COLO668 (cell line): Measurements from ENCODE around the gene CALHM3.

Source experiments
- DNase-seq: peaks from one replicate; lab custom pipeline; 2025; ENCODE audit not compliant: unreplicated experiment; lab: John Stamatoyannopoulos, UW

CALHM3 gene

GRCh38 chr10:103475437-103475836, 3.6 kb downstream of the CALHM3 start:
- DNase-seq, result no peak

DNA sequence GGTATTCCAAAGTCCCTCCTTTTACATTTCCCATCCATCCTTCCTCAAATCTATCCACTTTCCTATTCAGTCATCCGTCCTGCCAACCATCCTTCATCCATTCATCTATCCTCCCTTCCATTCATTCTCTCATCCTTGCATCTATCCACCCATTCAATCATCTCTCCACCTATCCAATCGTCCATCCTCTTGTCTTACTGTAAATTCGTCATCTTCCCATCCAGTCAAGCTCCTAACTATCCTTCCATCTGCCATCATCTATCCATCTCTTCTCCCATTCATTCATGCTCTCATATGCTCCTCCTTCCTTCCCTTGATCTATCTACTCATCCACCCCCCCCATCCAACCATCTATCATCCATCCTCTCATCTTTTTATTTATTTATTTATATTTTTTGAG, 5.0 kb downstream of the CALHM3 start:
- no peak for DNase-seq

DNA sequence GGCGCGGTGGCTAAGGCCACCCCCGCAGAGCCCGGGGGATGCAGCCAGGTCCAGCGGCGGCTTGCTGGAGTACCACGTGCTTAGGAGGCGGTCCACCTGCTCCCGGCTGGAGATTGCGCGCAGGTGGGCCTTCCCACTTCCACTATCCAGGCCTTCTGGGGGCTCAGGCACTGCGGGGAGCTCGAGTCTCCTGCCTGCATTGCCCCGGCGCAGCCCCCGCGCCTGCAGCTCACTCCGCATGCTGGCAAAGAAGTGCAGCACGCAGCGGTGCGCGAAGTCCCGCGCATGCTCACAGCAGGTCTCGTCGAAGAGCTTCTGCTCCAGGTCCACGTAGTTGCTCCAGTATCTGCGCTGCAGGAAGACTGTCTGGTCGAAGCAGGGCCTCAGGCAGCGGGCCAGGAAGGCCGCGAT, 5.8 kb downstream of the CALHM3 start:
- DNase-seq, result no peak

GRCh38 chr10:103472005-103472404, 7.0 kb downstream of the CALHM3 start:
- no peak for DNase-seq

GRCh38 chr10:103470761-103471653, 8.0 kb downstream of the CALHM3 start:
- DNase-seq, result no peak

DNA sequence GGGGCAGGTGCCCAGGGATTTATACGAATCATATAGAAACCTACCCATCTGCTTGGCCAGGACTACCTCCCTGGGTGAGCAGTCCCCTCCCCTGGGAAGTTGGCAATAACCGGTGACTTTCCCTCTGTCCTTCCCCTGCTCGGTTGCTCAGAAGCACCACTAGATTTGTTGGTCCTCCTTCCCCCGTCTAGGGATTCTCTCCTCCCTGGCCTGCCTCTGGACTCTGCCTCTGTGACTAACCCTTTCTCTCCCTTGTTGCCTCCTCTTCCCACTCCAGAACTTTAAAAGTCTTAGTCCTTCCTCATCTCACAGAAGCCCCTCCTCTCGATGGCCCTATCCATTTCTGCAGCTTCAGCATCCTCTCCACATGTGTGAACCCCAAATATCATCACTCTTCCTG, 9.8 kb downstream of the CALHM3 start:
- DNase-seq, result no peak

DNA sequence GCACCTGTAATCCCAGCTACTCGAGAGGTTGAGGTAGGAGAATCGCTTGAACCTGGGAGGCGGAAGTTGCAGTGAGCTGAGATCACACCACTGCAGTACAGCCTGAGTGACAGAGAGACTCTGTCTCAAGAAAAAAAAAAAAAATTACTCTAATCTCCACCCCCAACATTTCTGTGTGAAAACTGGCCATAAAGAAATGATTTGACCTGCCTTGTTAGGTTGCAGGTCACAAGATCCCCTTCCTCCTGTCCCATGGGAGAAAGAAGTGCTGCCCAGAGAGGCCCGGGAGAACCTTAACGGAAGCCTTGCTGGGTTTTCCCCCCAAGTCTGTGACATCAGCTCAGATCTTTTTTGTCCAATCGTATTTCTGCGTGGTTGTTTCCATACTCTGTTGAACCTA, 11.6 kb downstream of the CALHM3 start:
- DNase-seq, result no peak

GRCh38 chr10:103466734-103467133, 12.3 kb downstream of the CALHM3 start:
- DNase-seq, result no peak

DNA sequence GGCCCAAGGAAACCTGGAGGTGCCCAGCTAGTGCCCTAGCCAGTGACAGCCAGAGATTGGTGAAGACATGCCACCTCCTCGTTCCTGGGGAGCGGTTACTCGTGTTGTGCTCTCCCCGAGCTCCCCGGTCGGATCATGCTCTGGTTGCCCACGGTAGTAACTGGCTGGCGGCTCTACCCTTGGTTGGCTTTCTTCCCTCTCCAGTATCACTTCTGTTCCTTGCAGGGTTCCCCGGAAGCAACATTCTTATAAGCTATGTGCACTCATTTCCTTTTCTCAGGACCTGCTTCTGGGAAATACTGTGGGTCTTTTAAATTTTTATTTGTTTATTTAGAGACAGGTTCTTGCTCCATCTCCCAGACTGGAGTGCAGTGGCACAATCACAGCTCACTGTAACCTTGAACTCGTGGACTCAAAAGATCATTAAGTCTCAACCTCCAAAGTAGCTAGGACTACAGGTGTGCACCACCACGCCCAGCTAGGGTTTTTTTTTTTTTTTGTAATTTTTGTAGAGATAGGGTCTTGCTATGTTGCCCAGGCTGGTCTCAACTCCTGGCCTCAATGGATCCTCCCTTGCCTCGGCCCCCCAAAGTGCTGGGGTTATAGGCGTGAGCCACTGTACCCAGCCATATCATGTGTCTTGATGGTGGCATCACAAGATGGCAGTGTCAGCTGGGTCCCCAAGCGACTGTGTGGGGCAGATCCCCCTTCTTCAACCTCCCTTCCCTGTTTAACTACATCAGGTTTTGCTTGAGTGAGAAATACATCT, 13.4 kb downstream of the CALHM3 start:
- DNase-seq, result no peak

DNA sequence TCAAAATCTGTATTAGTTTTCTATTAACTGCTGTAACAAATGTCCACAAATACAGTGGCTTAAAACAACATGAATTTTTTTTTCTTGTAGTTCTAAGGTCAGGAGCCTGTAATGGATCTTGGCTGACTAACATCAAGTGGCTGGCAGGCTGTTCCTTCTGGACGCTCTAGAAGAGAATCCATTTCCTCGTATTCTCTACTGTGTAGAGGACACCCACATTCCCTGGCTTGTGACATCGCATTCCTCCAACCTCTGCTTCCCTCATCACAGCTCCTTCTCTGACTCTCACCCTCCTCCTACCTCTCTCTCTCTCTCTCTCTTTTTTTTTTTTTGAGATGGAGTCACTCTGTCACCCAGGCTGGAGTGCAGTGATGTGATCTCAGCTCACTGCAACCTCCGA, 15.5 kb downstream of the CALHM3 start:
- DNase-seq, result no peak

- no peak for DNase-seq
These were observed 19.4 kb downstream of the CALHM3 start for GRCh38 chr10:103459615-103460014.

DNA sequence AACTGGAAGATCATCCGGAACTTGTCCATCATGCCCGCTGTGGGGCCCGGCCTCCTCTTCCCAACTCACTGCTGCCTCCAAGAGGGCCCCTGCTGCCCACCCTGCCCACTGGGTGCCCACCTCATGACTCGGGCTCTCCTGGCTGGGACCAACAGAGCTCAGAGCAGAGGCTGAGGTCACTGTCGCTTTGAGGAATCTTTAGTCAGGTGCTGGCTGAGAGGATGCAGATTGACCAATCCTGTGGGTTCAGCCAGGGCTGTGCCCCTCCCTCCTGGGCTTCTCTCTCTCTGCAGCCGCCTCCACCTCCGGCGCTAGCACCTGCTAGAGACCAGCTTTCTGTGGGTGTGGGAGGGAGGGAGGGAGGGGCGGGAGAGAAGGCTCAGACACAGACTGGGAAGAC, 20.3 kb downstream of the CALHM3 start, which contains the start of gene CALHM1:
Gene CALHM1 (minus strand): TSS at position 181 of the 400 bp plus-strand sequence. CDS start 149 bp downstream, at position 32.
- peak; percentile 52 for DNase-seq

DNA sequence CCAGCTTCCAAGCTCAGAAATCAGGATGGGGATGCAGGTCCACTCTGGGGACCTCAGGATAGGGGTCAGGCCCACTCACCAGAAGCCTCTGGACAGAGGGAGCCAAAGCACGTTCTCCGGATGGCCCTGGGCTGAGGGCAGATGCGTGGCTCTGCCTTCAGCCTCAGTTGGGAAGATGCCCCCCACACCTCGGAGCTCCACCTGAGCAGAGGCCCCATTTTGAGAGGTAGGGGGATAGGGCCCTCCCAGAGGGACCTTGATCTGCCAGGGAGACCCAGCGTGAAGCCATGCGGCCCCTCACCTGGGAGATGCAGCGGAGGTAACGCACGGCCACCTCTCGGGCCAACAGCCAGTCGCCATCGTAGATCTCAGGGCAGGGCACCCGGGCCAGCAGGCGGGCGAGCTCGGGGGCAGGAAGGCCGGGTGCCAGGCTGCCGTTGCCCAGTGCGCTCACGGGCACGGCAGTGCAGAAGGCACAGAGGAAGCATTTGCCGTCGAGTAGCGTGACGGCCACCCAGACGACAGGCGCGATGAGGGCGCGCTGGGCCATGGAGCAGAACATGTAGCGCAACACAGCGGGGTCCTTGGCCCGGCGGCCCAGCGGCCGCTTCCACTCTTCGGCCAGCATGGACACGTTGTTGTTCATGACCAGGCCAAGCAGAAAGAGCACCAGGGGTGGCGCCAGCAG, 21.0 kb downstream of the CALHM3 start:
- no peak for DNase-seq

- no peak for DNase-seq
These were observed 21.8 kb downstream of the CALHM3 start for GRCh38 chr10:103457176-103457712.

DNA sequence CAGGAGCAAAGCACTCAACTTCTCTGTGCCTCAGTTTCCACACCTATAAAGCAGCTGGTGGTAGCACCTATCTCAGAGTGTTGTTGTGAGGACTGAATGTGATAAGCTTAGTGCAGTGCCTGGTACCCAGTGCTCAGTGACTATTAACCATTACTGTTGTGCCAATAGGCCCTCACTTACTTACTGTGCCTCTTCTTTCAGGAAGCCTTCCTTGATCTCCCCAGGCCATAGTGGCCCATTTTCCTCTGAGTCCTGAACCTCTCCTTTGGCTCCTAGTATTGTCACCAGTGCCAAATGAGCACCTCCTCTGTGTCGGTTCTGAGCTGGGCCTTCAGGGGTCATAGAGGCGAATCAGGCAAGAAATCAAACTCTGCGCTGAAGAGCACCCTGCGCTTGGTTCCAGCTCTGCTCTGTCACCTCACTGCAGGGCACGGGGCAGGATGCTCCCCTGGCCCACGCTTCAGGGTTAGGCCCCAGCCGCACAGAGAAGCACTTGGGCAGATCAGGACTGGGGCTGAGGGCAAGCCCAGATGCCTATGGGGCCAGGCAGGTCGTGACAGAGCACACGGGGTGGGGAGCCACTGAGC, 22.9 kb downstream of the CALHM3 start:
- DNase-seq, result no peak

GRCh38 chr10:103455235-103455634, 23.8 kb downstream of the CALHM3 start:
- DNase-seq, result no peak

GRCh38 chr10:103454026-103454425, 25.0 kb downstream of the CALHM3 start:
- DNase-seq, result no peak

- no peak for DNase-seq
These were observed 26.4 kb downstream of the CALHM3 start for GRCh38 chr10:103452506-103453230.

DNA sequence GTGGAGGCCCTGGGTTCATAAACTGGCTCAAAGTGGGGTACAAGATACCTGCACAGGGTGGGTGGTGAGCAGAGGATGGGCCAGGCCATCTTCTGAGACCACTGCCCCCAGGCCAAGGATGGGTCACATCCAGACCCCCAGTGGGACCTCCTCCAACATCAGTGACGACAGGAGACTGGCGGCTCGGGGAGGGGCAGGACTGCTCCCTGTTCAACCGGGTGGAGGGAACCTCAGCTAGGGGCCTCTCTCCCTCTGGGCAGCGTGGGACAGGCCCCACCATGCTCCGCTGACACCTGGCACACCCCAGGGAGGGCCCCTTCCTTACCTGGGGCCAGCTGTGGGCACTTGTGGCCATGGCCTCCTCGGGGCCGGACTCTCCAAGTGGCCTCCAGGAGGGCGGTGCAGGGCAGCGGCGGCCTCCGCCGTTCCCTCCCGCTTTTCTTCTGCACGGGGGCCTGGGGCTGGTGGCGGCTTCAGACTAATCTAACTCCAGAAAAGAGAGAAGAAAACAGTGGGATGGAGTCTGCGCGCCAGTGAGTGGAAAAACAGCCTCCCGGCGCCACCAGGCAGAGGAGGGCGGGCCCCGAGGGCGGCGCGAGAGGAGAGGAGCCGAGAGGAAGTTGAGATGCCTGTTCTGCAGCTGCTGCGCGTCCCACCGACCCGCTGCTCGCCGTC, 27.1 kb downstream of the CALHM3 start, which contains the start of gene CALHM2:
Gene CALHM2 (minus strand): TSS at position 540 of the 675 bp plus-strand sequence. CDS start 2,429 bp downstream, outside the sequence.
- peak; percentile 66 for DNase-seq
